Motor neuron (in vitro differentiated cells): ENCODE data around the gene DLGAP1. TPM values are rescaled to one million over a fixed set of nuclear protein-coding genes. Genes with fewer than 3 reads are reported as not detected.

Source experiments
- ATAC-seq, 8 experiments: fragments of 200-7000 bp; cut with Tn5 transposase; replicated peaks in 6 of 8; 2 replicates each; pipeline ENCODE4 v1.8.0; 2021; ENCODE audit warnings: mild to moderate bottlenecking in 8 of 8, moderate library complexity in 8 of 8
- H3K27ac ChIP-seq, 2 donors: fragments of 250-450 bp; sonication (Bioruptor Pico); 2 replicates each; pipeline ENCODE4 v1.9.0; 2021; ENCODE audit warnings: antibody characterized with exemption in 2 of 2, mild to moderate bottlenecking in 2 of 2, moderate library complexity in 1 of 2
- H3K4me1 ChIP-seq, 2 donors: fragments of 250-450 bp; sonication (Bioruptor Pico); replicated peaks in 1 of 2; 2 replicates each; pipeline ENCODE4 v1.6.1; 2021; ENCODE audit warnings: antibody characterized with exemption in 2 of 2, mild to moderate bottlenecking in 2 of 2, moderate library complexity in 1 of 2
- H3K4me3 ChIP-seq, 5 donors: fragments of 250-450 bp; sonication (Bioruptor Pico); 2 replicates each; pipeline ENCODE4 v1.9.0; 2021; ENCODE audit warnings: antibody characterized with exemption in 5 of 5, mild to moderate bottlenecking in 5 of 5, moderate library complexity in 4 of 5
- WGBS, 10 experiments: fragments of 450-650 bp; shearing (Covaris generic); methylation state at CpG; one replicate each; pipeline ENCODE4 v1.0.0; 2022; 5-methylcytosine and 5-hydroxymethylcytosine counted together
- in situ Hi-C, 9 experiments: fragments of 400-800 bp; cut with MboI; loops; one replicate each; pipeline ENCODE4 v1.15.0; 2021; ENCODE audit warnings: low sequenced_read_pairs in 9 of 9, low pct_unique_long_range_greater_than_20kb in 2 of 9; ENCODE audit not compliant: unreplicated experiment in 9 of 9
- total RNA-seq, 8 experiments: library from RNA; unstranded; fragments of 300-600 nt; gene quantifications; 2 replicates each; pipeline versions ENCODE4 v1.2.3 to v1.2.4, GENCODE V29; 2022

Gene DLGAP1
- total RNA-seq, 8 experiments from 2014 or later, result 0.36 to 38.2 (median 16.6) TPM

DNA sequence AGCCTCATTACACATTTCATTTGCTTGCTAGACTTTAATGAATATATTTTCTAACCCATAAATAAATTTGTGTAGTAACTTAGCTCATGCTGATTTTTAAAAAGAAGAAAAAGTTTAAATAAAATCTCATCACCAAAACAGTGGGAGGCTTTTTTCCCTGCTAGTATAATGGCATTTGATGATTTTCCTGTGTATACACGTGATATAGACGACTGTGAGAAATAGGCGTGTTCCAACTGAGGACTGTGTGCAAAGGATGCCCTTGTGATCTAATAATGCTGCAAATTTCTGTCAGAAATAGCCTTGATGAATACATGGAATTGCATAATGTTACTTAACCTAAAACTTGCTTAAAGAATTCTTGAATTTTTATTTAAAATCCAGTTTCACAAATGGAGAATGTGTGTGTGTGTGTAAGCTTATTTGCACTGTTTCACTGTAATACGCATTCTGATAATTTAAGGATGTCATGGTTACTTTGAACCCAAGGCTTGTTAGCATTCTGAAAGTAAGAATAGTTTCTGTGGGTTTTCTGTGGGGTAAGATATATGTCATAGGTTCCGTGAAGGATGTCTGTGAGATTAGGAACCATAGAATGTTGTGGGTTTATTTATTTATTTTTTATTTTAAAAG lies 178.0 kb downstream of the DLGAP1 start:
- H3K27ac ChIP-seq, result no peak overlapping the region
- no peaks in the 10 kb centered on the region for H3K4me1 ChIP-seq
- in situ Hi-C loops, result no loop called here
- 14 to 100% (median 89%) methylated on average over 1 to 5 of the region's 5 CpGs; no CpG with 5 or more reads in 1 of the 10 experiments for WGBS, 10 experiments
- ATAC-seq, result no peak
- H3K4me3 ChIP-seq, result no peak overlapping the region

DNA sequence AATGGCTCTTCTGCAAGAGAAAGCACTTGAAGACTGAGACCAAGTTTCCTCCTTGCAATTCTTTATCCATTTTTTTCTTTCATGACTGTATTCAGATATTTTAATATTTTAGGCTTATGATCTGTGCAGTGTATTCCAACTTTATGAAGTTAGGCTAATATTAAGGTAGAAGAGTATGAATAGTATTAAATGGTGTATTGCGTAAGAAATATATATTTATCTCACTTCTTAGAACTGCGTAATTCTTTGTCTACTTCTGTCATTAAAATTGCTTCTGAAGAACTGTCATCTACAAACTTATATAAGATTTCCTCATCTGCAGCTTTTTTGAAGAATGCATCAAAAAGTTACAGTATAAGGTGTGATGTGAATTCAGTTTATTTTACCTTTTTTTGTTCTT lies 183.2 kb downstream of the DLGAP1 start:
- H3K4me3 ChIP-seq, result no peak overlapping the region
- H3K4me1 ChIP-seq, result no peaks in the 10 kb centered on the region
- no peak for ATAC-seq
- H3K27ac ChIP-seq, result no peak overlapping the region
- in situ Hi-C loops, result no loop called here
- 50 to 100% (median 95%) methylated on average over 1 to 2 of the region's 2 CpGs; no CpG with 5 or more reads in 2 of the 10 experiments for WGBS, 10 experiments

DNA sequence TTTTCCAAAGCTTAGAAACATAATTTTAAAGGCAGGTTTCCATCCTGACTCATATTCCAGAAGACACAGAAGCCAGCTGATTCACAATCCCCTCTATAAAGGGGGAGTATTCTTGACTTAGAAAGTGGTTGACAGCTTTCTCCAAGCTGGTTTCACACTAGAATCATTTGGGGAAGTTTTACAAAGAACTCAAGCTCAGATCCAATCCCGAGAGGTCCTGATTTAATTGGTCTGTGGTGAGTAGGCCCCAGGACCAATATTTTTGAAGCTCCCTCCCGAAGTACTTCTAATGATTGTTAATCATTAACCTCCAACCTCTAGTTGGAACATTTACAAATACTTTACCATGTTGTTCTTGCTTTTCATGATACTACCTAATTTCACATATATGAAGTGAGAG lies 184.1 kb downstream of the DLGAP1 start:
- H3K4me1 ChIP-seq, result no peaks in the 10 kb centered on the region
- in situ Hi-C loops, result no loop called here

DNA sequence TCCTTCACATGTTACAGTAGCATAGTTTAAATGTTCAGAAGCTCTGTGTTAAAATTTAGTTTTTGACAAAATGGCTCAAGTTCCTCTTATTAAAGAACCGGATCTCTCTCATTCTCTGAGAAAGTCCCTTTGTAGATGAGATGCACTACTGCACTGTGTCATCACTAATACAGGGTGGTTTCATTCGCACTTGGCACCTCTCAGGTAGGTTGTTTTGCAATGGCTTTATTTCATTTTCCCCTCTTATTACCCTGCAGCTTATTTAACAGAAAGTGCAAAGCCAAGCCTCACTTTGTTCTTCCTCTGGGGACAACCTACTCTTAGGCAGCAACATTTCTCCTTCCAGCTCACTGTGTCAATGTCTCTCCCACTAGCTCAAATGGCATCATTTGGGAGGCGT lies 185.1 kb downstream of the DLGAP1 start:
- H3K27ac ChIP-seq, result no peak overlapping the region
- in situ Hi-C loops, result no loop called here
- no peak overlapping the region for H3K4me3 ChIP-seq
- H3K4me1 ChIP-seq, result no peaks in the 10 kb centered on the region
- 0 to 100% (median 71%) methylated on average over 1 to 3 of the region's 3 CpGs for WGBS, 10 experiments
- no peak for ATAC-seq

More for the DNA sequence above, 184.1 kb downstream of the DLGAP1 start:
- no peak for ATAC-seq
- Histone ChIP-seq H3K27ac (no peak overlapping the region), H3K4me3 (no peak overlapping the region)
- WGBS, 10 experiments, result 0 to 100% (median 35%) methylated on average over 1 to 2 of the region's 2 CpGs; no CpG with 5 or more reads in 2 of the 10 experiments

DNA sequence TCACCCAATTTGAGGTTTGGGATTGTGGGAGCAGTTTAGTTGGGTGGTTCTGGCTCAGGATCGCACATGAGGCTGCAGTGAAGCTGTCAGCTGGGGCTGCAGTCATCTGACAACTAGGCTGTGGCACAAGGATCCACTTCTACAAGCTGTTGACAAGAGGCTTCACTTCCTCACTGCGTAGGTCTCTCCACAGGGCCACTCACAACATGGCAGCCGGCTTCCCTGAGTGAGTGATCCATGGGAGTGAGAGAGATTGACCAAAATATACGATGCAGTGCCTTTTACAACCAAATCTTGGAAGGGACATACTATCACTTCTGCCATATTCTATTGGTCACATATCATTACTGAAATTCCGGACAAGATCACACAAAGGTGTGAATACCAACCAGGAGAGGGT lies 187.5 kb downstream of the DLGAP1 start:
- in situ Hi-C loops, result no loop called here
- Histone ChIP-seq H3K4me3 (no peak overlapping the region), H3K27ac (no peak overlapping the region), H3K4me1 (no peaks in the 10 kb centered on the region)
- 0 to 100% (median 83%) methylated on average over 1 to 5 of the region's 5 CpGs; no CpG with 5 or more reads in 2 of the 10 experiments for WGBS, 10 experiments
- no peak for ATAC-seq

DNA sequence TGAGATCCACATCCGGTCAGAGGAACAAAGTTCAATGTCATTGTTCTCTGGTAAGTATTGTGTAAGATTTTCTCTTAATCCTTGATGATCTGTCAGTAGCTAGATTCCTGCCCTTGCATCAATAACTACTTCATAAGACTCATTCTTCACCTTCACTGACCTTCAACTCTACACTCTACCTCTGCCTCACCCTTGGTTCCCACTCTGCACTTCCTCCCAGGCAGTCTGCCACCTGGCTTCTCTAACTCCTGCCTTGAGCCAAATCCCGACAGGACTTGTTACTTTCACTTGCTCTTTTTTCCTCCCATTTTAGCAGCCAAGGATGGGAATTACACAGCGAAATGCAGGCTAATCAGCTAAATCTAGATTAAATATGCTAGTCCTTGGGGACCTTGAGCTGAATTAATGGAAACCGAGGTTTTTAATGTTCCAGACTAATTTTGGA lies 190.7 kb downstream of the DLGAP1 start:
- no peak overlapping the region for H3K27ac ChIP-seq

DNA sequence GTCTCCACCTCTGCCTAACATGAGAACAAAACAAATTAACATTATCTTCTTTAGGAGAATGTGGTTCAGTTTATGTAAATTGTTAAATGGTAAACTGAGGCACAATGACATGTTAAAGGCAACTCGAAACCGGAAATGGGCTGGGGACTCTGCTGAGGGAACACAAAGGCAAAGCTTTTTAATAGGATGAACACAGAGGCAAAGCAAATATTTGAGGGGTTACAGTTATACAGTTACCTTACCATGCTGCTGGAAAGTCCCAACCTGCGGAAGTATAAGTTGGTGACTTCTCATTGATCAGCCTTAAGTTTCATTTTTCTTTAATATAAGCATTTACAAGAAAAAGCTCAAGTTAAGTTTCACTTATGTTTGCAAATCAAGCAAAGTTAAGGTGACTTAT lies 195.0 kb downstream of the DLGAP1 start:
- no peak overlapping the region for H3K4me3 ChIP-seq
- H3K27ac ChIP-seq, result no peak overlapping the region
- WGBS, 10 experiments, result 0 to 100% (median 90%) methylated on average over 1 to 3 of the region's 3 CpGs
- in situ Hi-C loops, result no loop called here
- H3K4me1 ChIP-seq, result no peaks in the 10 kb centered on the region
- no peak for ATAC-seq

More for the DNA sequence above, 190.7 kb downstream of the DLGAP1 start:
- WGBS, 10 experiments, result 0 to 92% (median 82%) methylated on average over 1 to 4 of the region's 4 CpGs
- no peaks in the 10 kb centered on the region for H3K4me1 ChIP-seq
- no peak overlapping the region for H3K4me3 ChIP-seq
- no peak for ATAC-seq
- in situ Hi-C loops, result no loop called here

DNA sequence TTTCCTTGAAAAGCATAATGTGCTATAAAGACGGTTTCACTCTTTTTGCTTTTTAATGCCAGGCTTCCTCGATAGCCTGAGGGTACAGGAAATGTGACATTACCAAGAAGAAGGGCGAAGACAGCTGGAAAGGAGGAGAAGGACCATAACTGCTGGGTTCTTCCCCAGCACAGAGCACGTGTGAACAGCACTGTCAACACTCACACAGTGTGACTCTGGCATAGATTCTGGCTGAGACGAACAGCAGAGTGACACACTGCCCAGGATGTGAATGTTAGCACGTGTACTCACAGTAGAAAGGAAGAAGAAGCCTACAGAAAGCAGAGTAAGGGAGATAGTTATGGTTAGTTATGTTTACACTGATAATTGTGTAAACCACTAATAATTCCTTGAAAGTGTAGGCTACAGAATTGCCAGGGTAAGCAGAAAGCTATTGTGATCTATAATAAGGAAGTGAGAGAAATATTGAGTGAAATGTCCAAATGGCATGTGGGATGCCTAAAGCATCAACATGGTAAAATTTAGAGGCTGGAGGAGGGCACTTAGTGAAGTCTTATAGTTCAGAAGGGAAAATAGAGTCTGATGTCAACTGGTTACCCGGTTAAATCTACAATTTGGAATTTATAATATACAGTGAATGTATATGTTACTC lies 198.2 kb downstream of the DLGAP1 start:
- H3K4me1 ChIP-seq, result no peaks in the 10 kb centered on the region
- H3K4me3 ChIP-seq, result no peak overlapping the region
- no peak overlapping the region for H3K27ac ChIP-seq
- 2 to 100% (median 75%) methylated on average over 3 to 7 of the region's 7 CpGs for WGBS, 10 experiments
- ATAC-seq, result no peak
- in situ Hi-C loops, result no loop called here

DNA sequence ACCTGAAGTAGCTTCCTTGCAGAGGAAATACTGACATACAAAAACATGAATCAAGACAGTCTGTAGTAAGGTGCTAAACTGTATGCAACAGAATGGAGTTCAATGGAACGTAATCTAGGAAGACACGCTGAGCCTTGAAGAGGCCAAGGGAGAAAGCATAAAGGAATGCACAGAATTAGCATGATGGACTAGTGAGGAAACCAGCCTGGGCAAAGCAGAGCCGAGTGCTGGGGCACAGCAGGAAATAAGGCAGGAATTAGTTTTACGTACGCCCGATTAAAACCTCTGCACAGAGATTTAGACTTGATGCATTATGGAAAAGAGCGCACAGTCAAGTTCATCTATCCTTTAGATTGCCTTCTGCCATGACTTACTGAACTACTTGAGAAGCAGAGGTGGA lies 200.3 kb downstream of the DLGAP1 start:
- in situ Hi-C loops, result no loop called here
- Histone ChIP-seq H3K27ac (no peak overlapping the region), H3K4me1 (no peaks in the 10 kb centered on the region), H3K4me3 (no peak overlapping the region)
- no peak for ATAC-seq
- WGBS, 10 experiments, result 18 to 100% (median 60%) methylated on average over 4 to 6 of the region's 7 CpGs

DNA sequence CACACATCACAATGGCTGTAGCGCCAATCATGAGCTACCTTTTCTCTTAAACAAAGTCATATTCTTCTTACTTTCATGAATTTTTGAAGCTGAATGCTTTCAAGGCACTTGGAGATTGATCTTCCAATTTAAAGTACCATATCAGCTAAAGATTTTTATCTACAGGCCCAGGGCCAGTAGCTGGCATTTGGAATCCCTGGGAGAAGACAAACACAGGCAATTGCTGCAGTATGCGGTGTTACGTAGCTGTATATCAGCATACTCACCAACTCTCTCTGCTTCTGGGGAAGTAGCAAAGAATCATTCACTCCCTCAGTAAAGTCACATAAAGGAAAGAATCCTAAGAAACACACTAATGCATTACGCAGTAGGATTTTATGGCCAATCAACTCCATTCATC lies 202.3 kb downstream of the DLGAP1 start:
- H3K4me3 ChIP-seq, result no peak overlapping the region
- no peak overlapping the region for H3K27ac ChIP-seq
- 26 to 100% (median 91%) methylated on average over 2 to 4 of the region's 4 CpGs for WGBS, 10 experiments
- no peaks in the 10 kb centered on the region for H3K4me1 ChIP-seq
- ATAC-seq, result peak in 1 of 8 experiments; percentile 80
- in situ Hi-C loops, result no loop called here

DNA sequence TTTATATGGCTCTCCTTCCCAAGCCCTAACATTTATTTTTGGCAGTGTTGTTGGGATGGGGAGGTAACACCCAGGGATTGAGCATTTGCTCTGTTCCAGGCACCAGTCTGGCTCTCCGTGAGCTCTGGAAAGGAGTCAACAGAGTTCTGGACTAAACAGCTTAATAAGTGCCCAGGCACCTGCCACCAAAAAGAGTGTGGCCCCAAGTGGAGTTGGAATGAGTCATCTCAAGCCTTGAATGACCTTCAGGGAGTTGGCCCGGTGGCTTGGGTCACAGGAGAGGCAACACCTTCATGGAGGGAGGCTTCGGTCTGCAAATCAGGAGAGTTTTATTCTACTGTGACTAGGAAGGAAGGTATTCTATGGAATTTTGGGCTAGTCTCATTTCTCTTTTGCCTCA lies 203.2 kb downstream of the DLGAP1 start:
- H3K27ac ChIP-seq, result no peak overlapping the region
- H3K4me3 ChIP-seq, result no peak overlapping the region
- in situ Hi-C loops, result no loop called here
- no peaks in the 10 kb centered on the region for H3K4me1 ChIP-seq
- no peak for ATAC-seq
- WGBS, 10 experiments, result 0 to 100% (median 100%) methylated on average over 1 to 2 of the region's 3 CpGs; no CpG with 5 or more reads in 5 of the 10 experiments

DNA sequence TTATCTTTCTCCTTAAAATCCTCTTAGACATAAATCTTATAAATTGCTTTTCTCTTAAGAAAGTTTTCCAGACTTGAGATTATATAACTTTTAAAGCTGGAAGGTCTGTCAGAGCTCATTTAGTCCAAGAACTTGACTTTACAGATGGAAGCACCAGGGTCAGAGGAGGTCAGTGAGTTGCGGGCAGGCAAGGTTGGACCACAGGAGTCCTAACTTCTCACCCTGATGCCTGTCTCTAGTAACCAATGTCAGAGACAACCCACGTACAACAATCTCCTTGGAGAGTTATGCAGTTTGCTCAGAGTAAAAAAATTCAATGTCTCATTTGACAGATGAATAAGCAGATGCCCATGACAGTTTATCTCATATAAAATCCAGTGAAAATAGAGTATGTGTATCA lies 203.9 kb downstream of the DLGAP1 start:
- peak in 1 of 8 experiments; percentile 60 for ATAC-seq
- in situ Hi-C loops, result no loop called here
- H3K4me1 ChIP-seq, result no peaks in the 10 kb centered on the region
- no peak overlapping the region for H3K27ac ChIP-seq
- H3K4me3 ChIP-seq, result no peak overlapping the region
- 0 to 100% (median 78%) methylated on average over 1 to 2 of the region's 2 CpGs for WGBS, 10 experiments

DNA sequence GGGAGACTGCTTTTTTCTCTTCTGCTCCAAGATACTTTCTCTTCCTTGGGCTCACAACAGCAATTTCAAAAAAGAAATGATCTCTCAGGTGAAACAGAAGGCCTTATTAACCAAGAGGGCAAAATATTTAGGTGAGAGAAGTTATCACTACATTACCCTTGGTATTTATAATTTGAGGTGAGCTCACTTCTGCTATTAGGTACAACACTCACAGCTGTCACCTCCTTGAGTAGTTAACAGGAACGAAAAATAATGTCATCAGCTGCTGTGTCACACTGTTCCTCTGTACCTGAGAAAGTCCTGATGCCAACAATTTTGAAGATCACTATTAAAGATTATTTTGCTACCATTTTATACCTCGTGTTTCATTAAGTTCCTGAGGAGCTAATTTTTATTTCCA lies 205.0 kb downstream of the DLGAP1 start:
- no peaks in the 10 kb centered on the region for H3K4me1 ChIP-seq
- H3K4me3 ChIP-seq, result no peak overlapping the region
- 0 to 100% (median 29%) methylated on average over 1 to 2 of the region's 2 CpGs; no CpG with 5 or more reads in 2 of the 10 experiments for WGBS, 10 experiments
- ATAC-seq, result no peak
- in situ Hi-C loops, result no loop called here
- H3K27ac ChIP-seq, result no peak overlapping the region

DNA sequence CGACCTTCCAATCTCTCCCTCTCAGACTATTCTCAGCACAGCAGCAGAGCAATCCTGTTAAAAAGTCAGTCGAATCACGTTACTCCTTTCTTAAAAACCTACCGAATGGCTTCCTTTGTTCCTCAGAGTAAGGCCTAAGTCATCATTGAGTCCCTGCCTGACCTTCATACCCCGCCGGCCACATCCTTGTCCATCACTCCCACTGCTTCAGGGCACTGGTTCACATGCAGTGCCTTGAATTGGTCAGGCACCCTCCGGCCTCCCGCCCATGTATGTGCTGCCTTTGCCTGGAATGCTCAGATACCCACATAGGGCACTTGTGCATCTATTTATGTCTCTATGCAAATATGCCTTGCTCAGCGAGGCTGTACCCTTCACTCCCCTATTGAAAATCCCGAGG lies 206.4 kb downstream of the DLGAP1 start:
- H3K4me3 ChIP-seq, result no peak overlapping the region
- in situ Hi-C loops, result no loop called here
- no peak overlapping the region for H3K27ac ChIP-seq
- peak in 1 of 8 experiments; percentile 43 for ATAC-seq
- 0 to 85% (median 78%) methylated on average over 1 to 10 of the region's 10 CpGs; no CpG with 5 or more reads in 2 of the 10 experiments for WGBS, 10 experiments
- no peaks in the 10 kb centered on the region for H3K4me1 ChIP-seq
